ENCODE data around the gene PHLPP1. TPM values are rescaled to one million over a fixed set of nuclear protein-coding genes. Genes with fewer than 3 reads are reported as not detected.

Gene PHLPP1
- total and polyA plus RNA-seq, 2 of the 13 experiments (the other 11 are each of a cell fraction or from before 2014, with no cell fraction given): 9.8 to 18.5 TPM

DNA sequence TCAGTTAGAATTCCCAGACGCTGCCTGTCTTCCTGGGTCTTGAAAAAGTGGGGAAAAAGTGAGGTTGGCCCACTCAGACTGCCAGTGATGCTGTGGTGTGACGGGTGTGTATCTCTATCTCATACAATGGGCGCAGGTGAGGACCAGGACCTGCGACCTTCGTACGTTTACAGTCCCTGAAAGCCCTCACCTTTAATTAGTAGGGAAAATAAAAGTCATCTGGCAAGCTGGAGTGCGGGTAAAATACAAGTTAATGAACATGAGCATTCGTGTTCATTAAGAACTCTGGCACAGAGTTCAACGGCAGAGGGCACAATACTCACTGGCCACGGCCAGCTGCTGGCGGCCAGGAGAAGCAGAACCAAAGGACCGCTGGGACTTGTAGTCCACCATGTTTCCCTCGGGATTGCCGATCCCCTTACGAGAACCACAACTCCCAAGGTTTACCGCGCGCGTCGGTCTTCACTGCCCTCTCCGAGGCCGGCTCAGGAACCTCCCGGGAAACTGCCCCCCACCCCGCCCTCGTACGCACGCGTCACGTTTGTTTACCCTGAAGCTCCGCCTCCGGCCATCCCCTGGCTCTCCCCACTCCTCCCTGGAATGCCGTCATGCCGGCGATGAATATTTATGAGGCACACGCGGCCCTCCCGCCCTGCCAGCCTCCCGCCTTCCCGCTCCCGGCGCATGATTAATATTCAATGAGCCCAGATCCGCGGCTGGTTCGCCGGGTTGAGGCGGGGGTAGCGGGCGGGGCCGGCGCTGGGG, 488 bp upstream of the PHLPP1 start (continued):
- TF ChIP-seq SMYD3 (CRISPR knock-in tag; IDR thresholded peaks at IDR 0.05) (no peak), ZSCAN9 (CRISPR knock-in tag; IDR thresholded peaks at IDR 0.05; ENCODE audit: borderline replicate concordance) (no peak; the same call in 1 of the 2 replicates), TSC22D2 (CRISPR knock-in tag; IDR thresholded peaks at IDR 0.05; ENCODE audit: borderline replicate concordance) (no peak), ZKSCAN8 (CRISPR knock-in tag; IDR thresholded peaks at IDR 0.05; ENCODE audit: borderline replicate concordance) (no peak), ZFP90 (CRISPR knock-in tag; IDR thresholded peaks at IDR 0.05; ENCODE audit: borderline replicate concordance) (no peak), ZNF773 (CRISPR knock-in tag; IDR thresholded peaks at IDR 0.05; ENCODE audit: borderline replicate concordance) (no peak), ZMYM2 (CRISPR knock-in tag; IDR thresholded peaks at IDR 0.05) (no peak), AGO2 (optimal IDR thresholded peaks at IDR 0.05; ENCODE audit: low read depth, low read length) (no peak), CEBPB (IDR thresholded peaks at IDR 0.05; ENCODE audit: borderline replicate concordance, low read depth, low read length) (no peak), HOXA7 (CRISPR knock-in tag; IDR thresholded peaks at IDR 0.05) (no peak), MIER3 (CRISPR knock-in tag; IDR thresholded peaks at IDR 0.05; ENCODE audit: borderline replicate concordance) (peak; percentile 72; the same call in 1 of the 2 replicates), TBL1XR1 (IDR thresholded peaks at IDR 0.05; ENCODE audit: borderline replicate concordance, low read length, partially characterized antibody) (peak; percentile 77), ZNF230 (CRISPR knock-in tag; IDR thresholded peaks at IDR 0.05) (0 out of 2 replicates have a peak, but pooled peaks have one; percentile 52), SALL2 (CRISPR knock-in tag; IDR thresholded peaks at IDR 0.05) (peak; percentile 80)
- TF ChIP-seq, protein P1, sequence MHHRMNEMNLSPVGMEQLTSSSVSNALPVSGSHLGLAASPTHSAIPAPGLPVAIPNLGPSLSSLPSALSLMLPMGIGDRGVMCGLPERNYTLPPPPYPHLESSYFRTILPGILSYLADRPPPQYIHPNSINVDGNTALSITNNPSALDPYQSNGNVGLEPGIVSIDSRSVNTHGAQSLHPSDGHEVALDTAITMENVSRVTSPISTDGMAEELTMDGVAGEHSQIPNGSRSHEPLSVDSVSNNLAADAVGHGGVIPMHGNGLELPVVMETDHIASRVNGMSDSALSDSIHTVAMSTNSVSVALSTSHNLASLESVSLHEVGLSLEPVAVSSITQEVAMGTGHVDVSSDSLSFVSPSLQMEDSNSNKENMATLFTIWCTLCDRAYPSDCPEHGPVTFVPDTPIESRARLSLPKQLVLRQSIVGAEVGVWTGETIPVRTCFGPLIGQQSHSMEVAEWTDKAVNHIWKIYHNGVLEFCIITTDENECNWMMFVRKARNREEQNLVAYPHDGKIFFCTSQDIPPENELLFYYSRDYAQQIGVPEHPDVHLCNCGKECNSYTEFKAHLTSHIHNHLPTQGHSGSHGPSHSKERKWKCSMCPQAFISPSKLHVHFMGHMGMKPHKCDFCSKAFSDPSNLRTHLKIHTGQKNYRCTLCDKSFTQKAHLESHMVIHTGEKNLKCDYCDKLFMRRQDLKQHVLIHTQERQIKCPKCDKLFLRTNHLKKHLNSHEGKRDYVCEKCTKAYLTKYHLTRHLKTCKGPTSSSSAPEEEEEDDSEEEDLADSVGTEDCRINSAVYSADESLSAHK (CRISPR knock-in tag; IDR thresholded peaks at IDR 0.05; ENCODE audit: borderline replicate concordance): no peak
- TF ChIP-seq, protein P2, sequence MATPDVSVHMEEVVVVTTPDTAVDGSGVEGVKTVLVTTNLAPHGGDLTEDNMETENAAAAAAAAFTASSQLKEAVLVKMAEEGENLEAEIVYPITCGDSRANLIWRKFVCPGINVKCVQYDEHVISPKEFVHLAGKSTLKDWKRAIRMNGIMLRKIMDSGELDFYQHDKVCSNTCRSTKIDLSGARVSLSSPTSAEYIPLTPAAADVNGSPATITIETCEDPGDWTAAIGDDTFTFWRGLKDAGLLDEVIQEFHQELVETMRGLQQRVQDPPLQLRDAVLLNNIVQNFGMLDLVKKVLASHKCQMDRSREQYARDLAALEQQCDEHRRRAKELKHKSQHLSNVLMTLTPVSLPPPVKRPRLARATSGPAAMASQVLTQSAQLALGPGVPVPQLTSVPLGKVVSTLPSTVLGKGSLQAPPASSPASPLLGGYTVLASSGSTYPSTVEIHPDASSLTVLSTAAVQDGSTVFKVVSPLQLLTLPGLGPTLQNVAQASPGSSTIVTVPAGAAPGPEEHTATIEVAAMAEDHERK (CRISPR knock-in tag; IDR thresholded peaks at IDR 0.05; ENCODE audit: low read depth): peak; percentile 73
- TF ChIP-seq, protein P3, sequence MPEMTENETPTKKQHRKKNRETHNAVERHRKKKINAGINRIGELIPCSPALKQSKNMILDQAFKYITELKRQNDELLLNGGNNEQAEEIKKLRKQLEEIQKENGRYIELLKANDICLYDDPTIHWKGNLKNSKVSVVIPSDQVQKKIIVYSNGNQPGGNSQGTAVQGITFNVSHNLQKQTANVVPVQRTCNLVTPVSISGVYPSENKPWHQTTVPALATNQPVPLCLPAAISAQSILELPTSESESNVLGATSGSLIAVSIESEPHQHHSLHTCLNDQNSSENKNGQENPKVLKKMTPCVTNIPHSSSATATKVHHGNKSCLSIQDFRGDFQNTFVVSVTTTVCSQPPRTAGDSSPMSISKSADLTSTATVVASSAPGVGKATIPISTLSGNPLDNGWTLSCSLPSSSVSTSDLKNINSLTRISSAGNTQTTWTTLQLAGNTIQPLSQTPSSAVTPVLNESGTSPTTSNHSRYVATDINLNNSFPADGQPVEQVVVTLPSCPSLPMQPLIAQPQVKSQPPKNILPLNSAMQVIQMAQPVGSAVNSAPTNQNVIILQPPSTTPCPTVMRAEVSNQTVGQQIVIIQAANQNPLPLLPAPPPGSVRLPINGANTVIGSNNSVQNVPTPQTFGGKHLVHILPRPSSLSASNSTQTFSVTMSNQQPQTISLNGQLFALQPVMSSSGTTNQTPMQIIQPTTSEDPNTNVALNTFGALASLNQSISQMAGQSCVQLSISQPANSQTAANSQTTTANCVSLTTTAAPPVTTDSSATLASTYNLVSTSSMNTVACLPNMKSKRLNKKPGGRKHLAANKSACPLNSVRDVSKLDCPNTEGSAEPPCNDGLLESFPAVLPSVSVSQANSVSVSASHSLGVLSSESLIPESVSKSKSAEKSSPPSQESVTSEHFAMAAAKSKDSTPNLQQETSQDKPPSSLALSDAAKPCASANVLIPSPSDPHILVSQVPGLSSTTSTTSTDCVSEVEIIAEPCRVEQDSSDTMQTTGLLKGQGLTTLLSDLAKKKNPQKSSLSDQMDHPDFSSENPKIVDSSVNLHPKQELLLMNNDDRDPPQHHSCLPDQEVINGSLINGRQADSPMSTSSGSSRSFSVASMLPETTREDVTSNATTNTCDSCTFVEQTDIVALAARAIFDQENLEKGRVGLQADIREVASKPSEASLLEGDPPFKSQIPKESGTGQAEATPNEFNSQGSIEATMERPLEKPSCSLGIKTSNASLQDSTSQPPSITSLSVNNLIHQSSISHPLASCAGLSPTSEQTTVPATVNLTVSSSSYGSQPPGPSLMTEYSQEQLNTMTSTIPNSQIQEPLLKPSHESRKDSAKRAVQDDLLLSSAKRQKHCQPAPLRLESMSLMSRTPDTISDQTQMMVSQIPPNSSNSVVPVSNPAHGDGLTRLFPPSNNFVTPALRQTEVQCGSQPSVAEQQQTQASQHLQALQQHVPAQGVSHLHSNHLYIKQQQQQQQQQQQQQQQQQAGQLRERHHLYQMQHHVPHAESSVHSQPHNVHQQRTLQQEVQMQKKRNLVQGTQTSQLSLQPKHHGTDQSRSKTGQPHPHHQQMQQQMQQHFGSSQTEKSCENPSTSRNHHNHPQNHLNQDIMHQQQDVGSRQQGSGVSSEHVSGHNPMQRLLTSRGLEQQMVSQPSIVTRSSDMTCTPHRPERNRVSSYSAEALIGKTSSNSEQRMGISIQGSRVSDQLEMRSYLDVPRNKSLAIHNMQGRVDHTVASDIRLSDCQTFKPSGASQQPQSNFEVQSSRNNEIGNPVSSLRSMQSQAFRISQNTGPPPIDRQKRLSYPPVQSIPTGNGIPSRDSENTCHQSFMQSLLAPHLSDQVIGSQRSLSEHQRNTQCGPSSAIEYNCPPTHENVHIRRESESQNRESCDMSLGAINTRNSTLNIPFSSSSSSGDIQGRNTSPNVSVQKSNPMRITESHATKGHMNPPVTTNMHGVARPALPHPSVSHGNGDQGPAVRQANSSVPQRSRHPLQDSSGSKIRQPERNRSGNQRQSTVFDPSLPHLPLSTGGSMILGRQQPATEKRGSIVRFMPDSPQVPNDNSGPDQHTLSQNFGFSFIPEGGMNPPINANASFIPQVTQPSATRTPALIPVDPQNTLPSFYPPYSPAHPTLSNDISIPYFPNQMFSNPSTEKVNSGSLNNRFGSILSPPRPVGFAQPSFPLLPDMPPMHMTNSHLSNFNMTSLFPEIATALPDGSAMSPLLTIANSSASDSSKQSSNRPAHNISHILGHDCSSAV (CRISPR knock-in tag; IDR thresholded peaks at IDR 0.05; ENCODE audit: borderline replicate concordance): no peak
